Measurements from ENCODE around the gene SMC1B.

GRCh38 chr22:45389546-45389945, 23.9 kb downstream of the SMC1B start:
- TF ChIP-seq CTCF (IDR thresholded peaks at IDR 0.05) = no peak
- no peak for TF ChIP-seq EP300 (IDR thresholded peaks at IDR 0.05)

Measured in gastroesophageal sphincter (tissue), 3 donors.